Stomach (tissue), 9 donors: ENCODE data around the gene PCGF3. TPM values are rescaled to one million over a fixed set of nuclear protein-coding genes. Genes with fewer than 3 reads are reported as not detected.

Experiments used
- DNase-seq, 2 donors: peaks; one replicate each; pipeline versions ENCODE4 v3.0.0 to v3.0.0-alpha.2; 2013 to 2019
- H3K27ac ChIP-seq, 5 donors: fragments of 200-600 bp in 4 of 5; sonication (generic) in 4 of 5; one replicate each; pipeline ENCODE4 v1.5.1; 2013 to 2019; ENCODE audit warnings: mild to moderate bottlenecking in 1 of 5, moderate library complexity in 1 of 5
- H3K27me3 ChIP-seq, 3 donors: fragments of 200-600 bp; sonication (generic); one replicate each; pipeline ENCODE4 v1.5.1; 2017 to 2019; ENCODE audit warnings: mixed run types in 1 of 3
- H3K36me3 ChIP-seq, 4 donors: fragments of 200-600 bp; sonication (generic); 1 replicate in 3 of 4; 2 replicates in 1 of 4; pipeline ENCODE4 v1.5.1; 2016 to 2019
- H3K4me1 ChIP-seq, 4 donors: fragments of 200-600 bp; sonication (generic); one replicate each; pipeline ENCODE4 v1.5.1; 2016 to 2019
- H3K4me3 ChIP-seq, 4 donors: fragments of 200-600 bp; sonication (generic) in 3 of 4; one replicate each; pipeline ENCODE4 v1.5.1; 2016 to 2019; ENCODE audit warnings: mild to moderate bottlenecking in 1 of 4
- H3K9me3 ChIP-seq, 4 donors: fragments of 200-600 bp; sonication (generic); one replicate each; pipeline ENCODE4 v1.5.1; 2016 to 2019
- EP300 ChIP-seq: sonication (generic); formaldehyde crosslinking; IDR thresholded peaks from one replicate; pipeline ENCODE4 v1.6.1; 2017; ENCODE audit warnings: antibody characterized with exemption
- POLR2A ChIP-seq, 4 donors: fragments of 450-650 bp; IDR thresholded peaks; one replicate each; pipeline ENCODE4 v1.6.1; 2016; ENCODE audit warnings: antibody characterized with exemption in 4 of 4, control low read depth in 2 of 4, mild to moderate bottlenecking in 1 of 4, moderate library complexity in 1 of 4
- POLR2AphosphoS5 ChIP-seq, 3 donors: sonication (generic); formaldehyde crosslinking; IDR thresholded peaks; one replicate each; pipeline ENCODE4 v1.6.1; 2016; ENCODE audit warnings: antibody characterized with exemption in 3 of 3
- WGBS, 5 donors: extraction: QIAGEN DNeasy Blood & Tissue Kit in 3 of 5; methylation state at CpG; one replicate each; pipeline versions ENCODE4 v1.1.5 to v1.1.7; 2013 to 2018; 5-methylcytosine and 5-hydroxymethylcytosine counted together
- intact Hi-C: fragments of 100-400 bp; cut with DNase I; formaldehyde crosslinking; loops from one replicate; pipeline ENCODE4 v1.15.1; 2023; ENCODE audit warnings: low total_unique reads
- polyA plus RNA-seq, 3 donors: library from polyadenylated mRNA; stranded (reverse); fragments of 200-250 nt; gene quantifications; one replicate each; pipeline ENCODE4 v1.2.3, GENCODE V29; 2013
- total RNA-seq, 5 donors: library from RNA; depleted of rRNA; stranded (reverse); fragments of >200 nt; gene quantifications; one replicate each; pipeline versions ENCODE4 v1.1.0 to v1.2.3, GENCODE V29; 2014 to 2016
- TF ChIP-seq, protein P1 (sequence below), 7 experiments: fragments of 450-650 bp in 4 of 7; fragments of 200-600 bp in 3 of 7; sonication (generic) in 3 of 7; IDR thresholded peaks; one replicate each; pipeline ENCODE4 v1.5.1; 2016 to 2019; ENCODE audit warnings: antibody characterized with exemption in 7 of 7, control low read depth in 2 of 7, mild to moderate bottlenecking in 1 of 7
- donor health status: healthy with polysubstance abuse.
- donor health status: Bipolar disorder and iron deficiency.
- donor health status: healthy.

The PCGF3 gene
- total and polyA plus RNA-seq, 8 donors, result 24.7 to 140 (median 62.7) TPM

DNA sequence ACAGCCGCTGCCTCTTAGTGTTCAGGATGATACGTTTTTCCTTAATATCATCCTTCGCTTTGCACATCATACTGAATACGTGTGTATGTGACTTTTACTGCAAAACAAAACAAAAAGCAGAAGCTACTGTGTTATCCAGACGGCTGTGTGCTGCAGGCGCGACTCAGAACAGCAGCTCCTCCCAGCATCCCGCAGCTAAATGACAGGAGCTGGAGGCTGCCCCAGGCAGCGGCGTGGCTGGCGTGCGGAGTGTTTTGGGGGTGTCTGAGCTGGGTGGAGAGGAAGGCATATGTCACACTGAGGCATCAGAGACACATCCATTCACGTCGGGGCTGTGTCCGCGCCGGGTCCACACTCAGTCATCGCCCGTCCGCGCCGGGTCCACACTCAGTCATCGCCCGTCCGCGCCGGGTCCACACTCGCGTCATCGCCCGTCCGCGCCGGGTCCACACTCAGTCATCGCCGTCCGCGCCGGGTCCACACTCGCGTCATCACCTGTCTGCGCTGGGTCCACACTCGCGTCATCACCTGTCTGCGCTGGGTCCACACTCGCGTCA lies 16.6 kb downstream of the PCGF3 start:
- no peak for DNase-seq
- peaks cover 14 to 56% (median 34%) of the 10 kb centered on the region in 4 donors for H3K4me1 ChIP-seq
- H3K36me3 ChIP-seq, result peaks cover 0 to 33% (median 25%) of the 10 kb centered on the region in 4 donors
- no peaks in the 10 kb centered on the region for H3K9me3 ChIP-seq
- H3K27me3 ChIP-seq, result no peaks in the 10 kb centered on the region
- H3K27ac ChIP-seq, result no peak overlapping the region
- no peak for TF ChIP-seq POLR2A (IDR thresholded peaks at IDR 0.05)
- TF ChIP-seq, protein P1, sequence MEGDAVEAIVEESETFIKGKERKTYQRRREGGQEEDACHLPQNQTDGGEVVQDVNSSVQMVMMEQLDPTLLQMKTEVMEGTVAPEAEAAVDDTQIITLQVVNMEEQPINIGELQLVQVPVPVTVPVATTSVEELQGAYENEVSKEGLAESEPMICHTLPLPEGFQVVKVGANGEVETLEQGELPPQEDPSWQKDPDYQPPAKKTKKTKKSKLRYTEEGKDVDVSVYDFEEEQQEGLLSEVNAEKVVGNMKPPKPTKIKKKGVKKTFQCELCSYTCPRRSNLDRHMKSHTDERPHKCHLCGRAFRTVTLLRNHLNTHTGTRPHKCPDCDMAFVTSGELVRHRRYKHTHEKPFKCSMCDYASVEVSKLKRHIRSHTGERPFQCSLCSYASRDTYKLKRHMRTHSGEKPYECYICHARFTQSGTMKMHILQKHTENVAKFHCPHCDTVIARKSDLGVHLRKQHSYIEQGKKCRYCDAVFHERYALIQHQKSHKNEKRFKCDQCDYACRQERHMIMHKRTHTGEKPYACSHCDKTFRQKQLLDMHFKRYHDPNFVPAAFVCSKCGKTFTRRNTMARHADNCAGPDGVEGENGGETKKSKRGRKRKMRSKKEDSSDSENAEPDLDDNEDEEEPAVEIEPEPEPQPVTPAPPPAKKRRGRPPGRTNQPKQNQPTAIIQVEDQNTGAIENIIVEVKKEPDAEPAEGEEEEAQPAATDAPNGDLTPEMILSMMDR (IDR thresholded peaks at IDR 0.05), result no peak
- no peak for TF ChIP-seq EP300
- no peak for TF ChIP-seq POLR2AphosphoS5 (IDR thresholded peaks at IDR 0.05)
- intact Hi-C loops, result no loop called here
- WGBS, 5 donors, result 94 to 97% (median 95%) methylated on average over 39 to 47 of the region's 47 CpGs
- H3K4me3 ChIP-seq, result no peak overlapping the region

DNA sequence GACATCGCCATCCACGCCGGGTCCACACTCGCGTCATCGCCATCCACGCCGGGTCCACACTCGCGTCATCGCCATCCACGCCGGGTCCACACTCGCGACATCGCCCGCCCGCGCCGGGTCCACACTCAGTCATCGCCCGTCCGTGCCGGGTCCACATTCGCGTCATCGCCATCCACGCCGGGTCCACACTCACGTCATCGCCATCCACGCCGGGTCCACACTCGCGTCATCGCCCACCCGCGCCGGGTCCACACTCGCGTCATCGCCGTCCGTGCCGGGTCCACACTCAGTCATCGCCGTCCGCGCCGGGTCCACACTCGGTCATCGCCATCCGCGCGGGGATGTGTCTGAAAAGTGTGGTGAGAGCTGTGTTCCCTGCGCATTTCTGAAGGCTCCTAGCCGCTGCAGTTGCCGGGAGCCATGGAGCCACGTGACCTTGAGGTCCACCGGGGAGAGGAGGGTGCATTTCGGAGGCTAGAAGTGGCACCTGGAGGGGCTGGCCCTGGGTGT lies 17.3 kb downstream of the PCGF3 start:
- H3K36me3 ChIP-seq, result peaks cover 0 to 31% (median 25%) of the 10 kb centered on the region in 4 donors
- no peak overlapping the region for H3K4me3 ChIP-seq
- H3K4me1 ChIP-seq, result peaks cover 14 to 55% (median 31%) of the 10 kb centered on the region in 4 donors
- H3K27ac ChIP-seq, result no peak overlapping the region
- 97 to 98% (median 97%) methylated on average over 42 to 61 of the region's 61 CpGs for WGBS, 5 donors
- DNase-seq, result no peak
- intact Hi-C loops, result no loop called here
- no peaks in the 10 kb centered on the region for H3K9me3 ChIP-seq
- TF ChIP-seq POLR2A (IDR thresholded peaks at IDR 0.05), result no peak
- TF ChIP-seq, protein P1 (IDR thresholded peaks at IDR 0.05), result no peak
- H3K27me3 ChIP-seq, result no peaks in the 10 kb centered on the region

DNA sequence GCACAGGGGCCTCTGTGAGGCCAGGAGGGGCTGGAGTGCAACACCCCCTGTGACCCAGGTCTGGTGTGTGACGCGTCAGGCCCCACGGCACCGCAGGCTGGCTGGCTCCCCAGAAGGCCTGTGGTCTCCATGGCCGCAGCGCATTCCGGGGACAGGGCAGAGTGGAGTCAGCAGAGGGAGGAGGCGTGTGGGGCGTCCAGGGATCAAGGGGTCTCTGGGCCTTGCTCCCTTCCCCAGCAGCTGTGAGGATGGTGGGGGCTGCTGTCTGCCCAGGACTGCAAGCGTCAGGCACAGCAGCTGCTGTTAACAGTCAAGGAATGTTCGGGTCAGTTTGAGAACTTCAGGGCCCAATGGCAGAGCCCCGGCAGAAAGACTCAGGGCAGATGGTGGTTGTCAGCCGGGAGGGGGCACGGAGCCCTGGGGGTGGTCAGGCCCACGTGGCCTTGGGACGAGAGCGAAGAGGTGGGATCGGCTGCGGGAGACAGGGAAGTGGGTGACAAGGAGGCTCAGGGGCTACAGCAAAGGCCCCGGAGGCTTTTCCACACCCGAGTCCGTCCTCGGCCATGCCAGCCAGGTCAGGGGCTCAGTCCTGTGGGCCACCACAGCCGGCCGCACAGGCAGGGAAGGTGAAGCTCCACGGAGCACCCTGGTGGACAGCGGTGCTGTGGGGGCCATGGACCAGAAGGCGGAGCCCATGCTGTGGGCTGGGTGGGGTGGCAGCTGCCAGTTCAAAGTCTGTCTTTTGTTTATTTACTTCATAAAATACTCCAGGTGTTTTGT lies 18.3 kb downstream of the PCGF3 start:
- Histone ChIP-seq H3K4me3 (no peak overlapping the region), H3K4me1 (peaks cover 14 to 51% (median 29%) of the 10 kb centered on the region in 4 donors), H3K27me3 (no peaks in the 10 kb centered on the region), H3K36me3 (peaks cover 3 to 34% (median 25%) of the 10 kb centered on the region in 4 donors), H3K27ac (no peak overlapping the region), H3K9me3 (no peaks in the 10 kb centered on the region)
- TF ChIP-seq, protein P1 (IDR thresholded peaks at IDR 0.05), result no peak
- no peak for TF ChIP-seq POLR2AphosphoS5 (IDR thresholded peaks at IDR 0.05)
- TF ChIP-seq EP300, result no peak
- no peak for TF ChIP-seq POLR2A (IDR thresholded peaks at IDR 0.05)
- WGBS, 5 donors, result 86 to 96% (median 95%) methylated on average over 21 to 28 of the region's 28 CpGs
- intact Hi-C loops, result no loop called here
- DNase-seq, result no peak

DNA sequence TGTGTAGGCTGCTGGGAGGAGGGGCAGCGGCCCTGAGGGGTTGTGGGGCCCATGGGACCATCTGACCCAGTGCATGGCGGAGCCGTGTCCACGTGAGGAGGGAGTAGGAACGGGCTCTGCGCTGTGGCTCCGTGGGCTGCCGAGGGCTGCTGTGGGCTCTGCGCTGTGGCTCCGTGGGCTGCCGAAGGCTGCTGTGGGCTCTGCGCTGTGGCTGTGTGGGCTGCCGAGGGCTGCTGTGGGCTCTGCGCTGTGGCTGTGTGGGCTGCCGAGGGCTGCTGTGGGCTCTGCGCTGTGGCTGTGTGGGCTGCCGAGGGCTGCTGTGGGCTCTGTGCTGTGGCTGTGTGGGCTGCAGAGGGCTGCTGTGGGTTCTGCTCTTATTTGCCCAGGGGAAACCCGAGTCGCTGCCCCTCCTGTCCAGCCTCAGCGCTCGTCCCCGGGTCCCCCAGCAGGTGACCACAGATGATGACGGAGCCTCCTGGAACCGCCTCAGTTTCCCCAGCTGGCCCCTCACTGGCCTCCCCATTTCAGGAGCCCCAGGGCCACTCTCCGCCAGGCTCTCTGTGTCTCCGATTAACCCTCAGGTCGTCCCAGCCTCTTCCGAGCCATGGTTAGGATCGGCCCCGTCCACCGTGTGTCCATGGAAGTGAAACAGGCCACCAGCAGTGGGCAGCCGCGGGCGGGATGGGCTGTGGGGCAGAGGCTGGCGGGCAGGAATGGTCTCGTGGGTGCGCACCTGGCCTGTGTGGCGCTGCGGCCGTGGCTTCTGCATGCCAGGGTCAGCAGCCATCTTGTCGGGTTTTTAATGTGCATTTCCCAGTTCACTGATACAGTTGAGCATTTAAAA lies 20.0 kb downstream of the PCGF3 start:
- peaks cover 11 to 42% (median 25%) of the 10 kb centered on the region in 4 donors for H3K4me1 ChIP-seq
- DNase-seq, result no peak
- TF ChIP-seq EP300 (no peak), POLR2AphosphoS5 (IDR thresholded peaks at IDR 0.05) (no peak), POLR2A (IDR thresholded peaks at IDR 0.05) (no peak)
- TF ChIP-seq, protein P1 (IDR thresholded peaks at IDR 0.05), result no peak
- WGBS, 5 donors, result 90 to 96% (median 90%) methylated on average over 35 to 41 of the region's 41 CpGs
- peaks cover 6 to 39% (median 25%) of the 10 kb centered on the region in 4 donors for H3K36me3 ChIP-seq
- intact Hi-C loops, result no loop called here
- no peaks in the 10 kb centered on the region for H3K9me3 ChIP-seq
- peak overlapping the region in 2 of 5 donors; percentile 46 to 56 for H3K27ac ChIP-seq
- no peak overlapping the region for H3K4me3 ChIP-seq
- H3K27me3 ChIP-seq, result no peaks in the 10 kb centered on the region
